NCI-H2107 treated with DMSO at 0.1 percent for 48 hours (cell line): Measurements from ENCODE around the gene CHMP4A.

Experiments used
- DNase-seq: peaks from one replicate; lab custom pipeline; 2025; ENCODE audit not compliant: unreplicated experiment; lab: John Stamatoyannopoulos, UW

Gene CHMP4A

DNA sequence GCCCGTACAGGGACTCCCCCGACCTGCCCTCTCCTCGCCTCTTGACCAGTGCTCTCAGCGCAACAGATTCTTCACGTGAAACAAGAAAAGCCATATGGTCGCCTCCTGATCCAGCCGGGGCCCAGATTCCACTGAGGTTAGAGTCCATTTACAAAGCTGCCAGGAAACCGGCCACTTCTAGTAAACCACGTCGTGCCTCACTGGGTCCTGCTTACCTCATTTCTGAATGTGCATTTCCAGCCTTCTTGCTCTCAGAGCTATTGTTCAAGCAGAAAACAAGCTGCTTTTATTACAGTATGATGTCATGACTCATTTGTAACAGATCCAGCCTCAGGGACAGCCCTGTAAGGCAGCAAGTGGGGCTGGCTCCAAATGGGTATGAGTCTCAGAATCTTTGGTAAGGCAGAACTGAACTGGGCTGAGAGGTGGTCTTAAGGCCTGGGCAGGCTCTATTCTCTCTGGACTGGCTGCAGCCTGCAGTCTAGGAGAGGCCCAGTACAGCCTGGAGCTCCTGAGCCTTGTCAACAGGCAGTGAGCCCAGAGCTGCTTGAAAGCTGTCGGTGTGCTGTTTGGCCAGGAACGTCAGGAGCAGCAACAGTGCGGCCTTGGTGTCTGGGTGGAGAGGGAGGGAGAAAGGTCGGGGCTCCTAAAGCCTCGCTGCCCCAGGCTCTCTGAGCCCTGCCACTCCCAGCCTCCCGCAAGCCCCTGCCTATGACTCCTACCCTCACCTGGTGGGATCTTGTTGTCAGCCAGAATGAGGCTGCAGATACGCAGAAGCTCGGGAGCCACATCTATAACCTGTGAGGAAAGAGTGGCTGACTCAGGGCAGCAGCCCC lies 33.1 kb downstream of the CHMP4A start:
- DNase-seq = peak; percentile 80

DNA sequence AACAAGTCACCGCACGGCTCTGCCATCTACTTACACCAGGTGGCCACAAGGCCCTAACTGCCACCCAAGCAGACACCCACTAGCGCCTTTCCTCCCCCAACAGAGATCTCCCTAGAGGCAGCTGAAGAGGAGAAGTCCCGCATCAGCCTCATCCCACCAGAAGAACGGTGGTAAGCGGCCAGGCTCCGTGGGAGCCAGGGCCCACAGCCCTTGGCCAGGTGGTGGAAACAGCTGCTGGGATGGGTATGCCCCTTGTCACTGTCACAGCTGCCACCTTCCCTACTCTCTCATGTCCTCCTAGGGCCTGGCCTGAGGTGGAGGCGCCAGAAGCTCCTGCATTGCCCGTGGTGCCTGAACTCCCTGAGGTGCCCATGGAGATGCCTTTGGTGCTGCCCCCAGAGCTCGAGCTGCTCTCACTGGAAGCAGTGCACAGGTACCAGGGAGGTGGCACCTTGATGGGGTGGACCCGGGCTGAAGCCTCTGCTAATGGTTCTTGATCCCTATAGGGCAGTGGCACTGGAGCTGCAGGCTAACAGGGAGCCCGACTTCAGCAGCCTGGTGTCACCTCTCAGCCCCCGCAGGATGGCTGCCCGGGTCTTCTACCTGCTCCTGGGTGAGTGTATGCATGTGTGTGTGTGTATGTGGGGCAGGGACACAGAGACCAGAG lies 33.9 kb downstream of the CHMP4A start:
- DNase-seq = no peak

DNA sequence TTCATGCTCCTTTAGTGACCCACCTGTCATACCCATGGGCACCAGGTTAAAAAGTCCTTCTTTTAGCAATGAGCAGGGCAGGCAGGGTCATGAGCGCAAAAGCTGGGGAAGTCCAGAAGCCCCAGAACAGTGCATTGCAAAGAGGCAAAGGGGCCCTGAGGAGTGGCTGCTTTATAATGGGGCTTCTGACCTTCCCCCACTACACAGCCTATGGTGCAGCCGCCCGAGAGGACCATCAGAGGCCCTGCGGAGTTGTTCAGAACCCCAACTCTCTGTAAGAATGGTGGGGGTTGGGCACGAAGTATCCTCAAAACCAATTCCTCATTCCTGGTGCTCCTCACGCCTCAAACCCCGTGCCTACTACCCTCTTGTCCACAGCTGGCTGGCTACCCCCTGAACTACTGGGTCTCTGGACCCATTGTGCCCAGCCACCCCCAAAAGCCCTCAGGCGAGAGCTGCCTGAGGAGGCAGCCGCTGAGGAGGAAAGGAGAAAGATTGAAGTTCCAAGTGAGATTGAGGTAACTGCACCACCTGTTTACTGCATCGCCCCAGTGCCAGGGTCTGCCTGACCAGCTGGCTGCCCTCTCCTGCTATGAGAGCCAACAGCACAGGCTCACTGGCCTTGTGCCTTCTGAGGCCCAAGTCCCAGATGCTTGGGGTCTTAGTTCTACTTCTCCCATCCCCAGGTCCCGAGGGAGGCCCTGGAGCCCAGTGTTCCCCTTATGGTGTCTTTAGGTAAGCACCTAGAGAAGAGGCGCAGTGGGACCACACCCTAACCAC lies 34.7 kb downstream of the CHMP4A start:
- no peak for DNase-seq

DNA sequence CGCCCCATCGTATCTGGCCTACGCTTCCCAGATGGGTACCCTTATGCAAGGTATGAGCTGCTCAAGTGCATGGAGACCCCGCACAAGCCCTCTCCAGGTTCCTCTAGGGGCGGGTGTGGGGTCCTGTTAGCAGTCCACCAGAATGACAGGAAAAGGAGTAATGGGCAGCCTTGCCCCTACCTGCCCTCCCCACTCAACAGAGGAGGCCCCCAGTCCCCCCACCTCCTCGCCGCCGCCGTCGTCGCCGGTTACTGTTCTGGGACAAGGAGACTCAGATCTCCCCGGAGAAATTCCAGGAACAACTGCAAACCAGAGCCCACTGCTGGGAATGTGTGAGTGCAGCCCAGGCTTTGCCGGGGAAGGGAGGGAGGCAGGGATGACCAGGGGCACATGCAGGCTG lies 35.4 kb downstream of the CHMP4A start:
- no peak for DNase-seq

DNA sequence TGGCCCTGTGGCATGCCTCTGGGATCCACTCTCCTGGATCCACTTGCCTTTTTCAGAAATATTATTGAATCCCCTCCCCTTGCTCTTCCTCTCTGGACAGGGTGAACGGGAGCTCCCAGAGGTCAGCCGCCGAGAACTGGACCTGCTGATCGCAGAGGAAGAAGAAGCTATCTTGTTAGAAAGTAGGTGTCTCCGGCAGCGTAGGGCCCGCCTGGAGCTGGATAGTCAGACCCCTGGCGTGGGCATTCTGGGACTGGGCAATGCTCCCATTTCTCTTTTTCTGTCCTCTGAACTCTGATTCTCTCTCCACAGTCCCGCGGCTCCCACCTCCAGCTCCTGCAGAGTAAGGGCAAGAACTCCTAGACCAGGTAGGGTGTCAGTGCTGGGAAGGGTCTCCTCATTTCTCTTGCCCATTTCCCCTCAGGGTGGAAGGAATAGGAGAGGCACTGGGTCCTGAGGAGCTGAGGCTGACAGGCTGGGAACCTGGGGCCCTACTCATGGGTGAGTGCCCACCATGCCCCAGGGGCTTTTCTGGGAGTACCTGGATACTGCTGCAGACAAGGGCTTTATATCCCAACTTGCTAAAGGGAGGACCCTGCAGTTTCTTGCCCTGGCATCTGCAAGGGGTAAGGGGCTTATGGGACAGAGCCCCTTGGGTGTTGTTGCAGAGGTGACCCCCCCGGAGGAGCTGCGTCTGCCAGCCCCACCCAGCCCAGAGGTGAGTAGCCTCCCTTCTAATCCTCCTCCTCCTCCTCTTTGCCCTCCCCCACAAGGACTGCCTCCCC lies 36.1 kb downstream of the CHMP4A start:
- no peak for DNase-seq

DNA sequence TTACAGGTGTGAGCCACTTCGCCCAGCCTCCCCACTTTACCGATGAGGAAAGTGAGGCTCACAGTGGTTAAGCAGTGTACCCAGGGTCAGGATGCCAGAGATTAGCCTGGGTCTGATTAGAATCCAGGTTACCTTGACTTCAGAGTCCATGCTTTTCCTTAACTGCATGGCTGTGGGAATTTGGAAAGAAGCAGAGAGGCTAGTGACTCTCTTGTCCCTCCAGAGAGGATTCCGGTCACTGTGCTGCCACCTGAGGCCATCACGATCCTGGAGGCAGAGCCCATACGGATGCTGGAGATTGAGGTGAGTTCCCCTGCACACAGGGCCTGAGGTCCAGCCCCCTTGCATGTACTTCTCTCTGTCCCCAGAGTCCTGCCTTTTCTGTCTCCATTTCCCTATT lies 36.7 kb downstream of the CHMP4A start:
- DNase-seq = no peak

DNA sequence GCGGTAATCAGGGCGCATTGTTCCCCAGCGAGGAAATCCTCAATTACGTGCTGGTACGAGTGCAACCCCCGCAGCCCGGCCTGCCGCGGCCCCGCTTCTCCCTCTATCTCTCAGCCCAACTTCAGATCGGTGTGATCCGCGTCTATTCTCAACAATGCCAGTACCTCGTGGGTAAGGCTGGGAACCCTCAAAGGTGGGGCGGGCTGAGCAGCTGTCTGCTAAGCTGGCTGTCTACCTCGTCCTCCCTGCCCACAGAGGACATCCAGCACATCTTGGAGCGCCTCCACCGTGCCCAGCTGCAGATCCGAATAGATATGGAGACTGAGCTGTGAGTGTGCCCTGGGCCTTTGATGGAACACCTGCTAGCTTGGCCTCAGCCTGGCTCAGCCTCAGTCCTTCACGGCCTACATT lies 40.4 kb downstream of the CHMP4A start:
- DNase-seq = no peak

DNA sequence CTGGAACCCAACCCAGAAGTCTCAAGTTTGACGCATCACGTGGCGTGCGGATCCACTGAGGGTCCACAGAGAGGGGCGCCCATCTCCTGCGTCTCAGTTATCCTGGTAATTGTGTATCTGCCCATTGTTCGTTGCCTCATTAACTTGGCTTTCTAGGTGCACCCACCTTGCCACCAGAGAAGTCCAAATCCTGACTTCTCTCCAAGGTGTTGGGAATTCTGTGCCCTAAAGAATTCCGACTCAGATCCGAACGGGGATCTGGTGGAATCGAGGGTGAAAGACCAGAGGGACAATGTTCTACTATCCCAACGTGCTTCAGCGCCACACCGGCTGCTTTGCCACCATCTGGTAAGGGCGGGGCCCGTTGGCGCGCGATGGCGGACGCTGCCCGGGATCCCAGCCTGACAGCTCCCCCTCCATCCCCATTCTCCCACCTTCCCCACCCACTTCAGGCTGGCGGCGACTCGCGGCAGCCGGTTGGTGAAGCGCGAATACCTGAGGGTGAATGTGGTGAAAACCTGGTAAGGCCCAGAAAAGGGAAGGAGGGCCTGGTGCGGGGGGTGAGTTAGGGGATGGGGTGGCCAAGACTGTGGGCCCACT lies 40.9 kb downstream of the CHMP4A start:
- peak; percentile 39 for DNase-seq

DNA sequence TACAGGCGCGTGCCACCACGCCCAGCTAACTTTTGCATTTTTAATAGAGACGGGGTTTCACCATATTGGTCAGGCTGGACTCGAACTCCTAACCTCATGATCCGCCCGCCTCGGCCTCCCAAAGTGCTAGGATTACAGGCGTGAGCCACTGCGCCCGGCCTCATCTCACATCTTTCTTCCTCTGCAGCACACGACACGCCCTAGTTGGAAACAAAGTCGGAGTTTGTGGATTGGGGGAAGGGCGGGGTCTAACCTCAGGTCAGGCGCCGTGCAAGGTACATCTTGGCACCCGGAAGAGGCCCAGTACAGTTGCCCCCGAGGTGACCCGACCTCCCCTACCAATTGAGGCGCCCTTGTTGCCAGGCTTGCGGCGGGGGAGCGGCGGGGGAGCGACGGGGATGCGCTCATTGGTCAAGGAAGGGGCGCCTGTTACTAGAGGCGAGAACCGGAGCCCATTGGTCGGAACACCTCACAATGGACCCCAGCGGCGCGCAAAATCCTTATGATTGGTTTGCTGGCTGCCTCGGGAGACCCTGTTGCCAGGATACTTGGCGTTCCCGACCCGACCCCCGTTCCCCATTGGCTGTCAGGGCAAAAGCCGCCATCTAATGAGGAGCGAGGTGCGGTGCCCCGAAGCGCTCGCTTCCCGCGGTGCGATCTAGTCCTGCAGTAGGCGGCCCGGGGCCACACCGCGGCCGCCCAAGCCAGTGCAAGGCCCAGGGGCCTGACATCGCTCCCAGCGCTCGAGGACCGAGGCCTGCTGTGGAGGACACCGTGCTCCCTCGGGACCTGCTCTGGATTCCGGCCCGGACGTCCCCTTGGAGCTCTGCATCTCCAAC lies 41.6 kb downstream of the CHMP4A start, which contains the start of gene REC8:
Gene REC8 (plus strand): TSS at position 659 of the 839 bp plus-strand sequence. CDS start 473 bp downstream, outside the sequence.
- peak; percentile 99 for DNase-seq

DNA sequence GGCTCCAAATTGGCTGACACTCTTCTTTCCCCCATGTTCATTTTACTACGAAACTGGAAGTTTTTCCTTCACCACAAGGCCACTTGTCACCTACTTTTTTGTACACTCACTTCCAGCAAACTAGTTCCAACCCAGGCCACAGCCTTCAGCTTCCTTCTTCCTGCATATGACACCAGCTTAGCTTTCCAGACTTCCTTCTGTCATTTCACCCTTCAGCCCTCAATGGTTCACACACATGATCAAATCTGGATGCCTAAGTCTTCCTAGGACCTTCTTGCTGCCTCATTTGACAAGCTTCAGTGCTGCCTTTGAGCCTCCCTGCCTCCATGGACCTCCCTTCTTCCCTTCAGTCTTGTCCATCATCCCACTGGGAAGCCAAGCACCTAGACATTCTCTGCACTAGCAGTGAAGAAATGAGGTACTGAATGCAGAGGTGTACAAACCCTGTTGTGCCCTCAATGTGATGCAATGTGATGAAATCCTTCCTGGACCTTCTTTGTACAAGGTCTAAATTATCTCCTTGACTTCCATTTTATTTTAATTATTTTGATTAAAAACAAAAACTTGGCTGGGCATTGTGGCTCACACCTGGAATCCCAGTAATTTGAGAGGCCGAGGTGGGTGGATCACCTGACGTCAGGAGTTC lies 45.7 kb downstream of the CHMP4A start:
- no peak for DNase-seq

DNA sequence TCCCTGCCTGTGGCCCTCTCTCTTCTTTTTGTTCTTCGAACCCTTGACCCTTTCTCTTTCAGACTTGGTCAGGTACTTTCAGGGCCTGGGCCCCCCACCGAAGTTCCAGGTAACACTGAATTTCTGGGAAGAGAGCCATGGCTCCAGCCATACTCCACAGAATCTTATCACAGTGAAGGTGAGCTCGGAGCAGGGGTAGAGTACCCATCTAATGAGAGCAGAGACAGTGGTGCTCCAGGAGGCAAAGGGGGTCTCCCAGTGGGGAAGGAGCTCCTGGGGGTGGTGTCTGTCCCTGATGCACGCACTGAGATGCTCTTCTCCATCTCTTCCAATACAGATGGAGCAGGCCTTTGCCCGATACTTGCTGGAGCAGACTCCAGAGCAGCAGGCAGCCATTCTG lies 47.5 kb downstream of the CHMP4A start:
- no peak for DNase-seq

DNA sequence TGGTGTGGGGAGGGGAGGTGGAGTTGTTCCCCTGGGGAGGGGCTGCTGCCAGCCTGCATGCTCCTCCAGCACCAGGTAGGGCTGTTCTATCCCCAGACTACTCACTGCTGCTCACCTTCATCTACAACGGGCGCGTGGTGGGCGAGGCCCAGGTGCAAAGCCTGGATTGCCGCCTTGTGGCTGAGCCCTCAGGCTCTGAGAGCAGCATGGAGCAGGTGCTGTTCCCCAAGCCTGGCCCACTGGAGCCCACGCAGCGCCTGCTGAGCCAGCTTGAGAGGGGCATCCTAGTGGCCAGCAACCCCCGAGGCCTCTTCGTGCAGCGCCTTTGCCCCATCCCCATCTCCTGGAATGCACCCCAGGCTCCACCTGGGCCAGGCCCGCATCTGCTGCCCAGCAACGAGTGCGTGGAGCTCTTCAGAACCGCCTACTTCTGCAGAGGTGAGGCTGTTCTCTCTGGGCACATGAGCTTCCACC lies 48.7 kb downstream of the CHMP4A start:
- no peak for DNase-seq

DNA sequence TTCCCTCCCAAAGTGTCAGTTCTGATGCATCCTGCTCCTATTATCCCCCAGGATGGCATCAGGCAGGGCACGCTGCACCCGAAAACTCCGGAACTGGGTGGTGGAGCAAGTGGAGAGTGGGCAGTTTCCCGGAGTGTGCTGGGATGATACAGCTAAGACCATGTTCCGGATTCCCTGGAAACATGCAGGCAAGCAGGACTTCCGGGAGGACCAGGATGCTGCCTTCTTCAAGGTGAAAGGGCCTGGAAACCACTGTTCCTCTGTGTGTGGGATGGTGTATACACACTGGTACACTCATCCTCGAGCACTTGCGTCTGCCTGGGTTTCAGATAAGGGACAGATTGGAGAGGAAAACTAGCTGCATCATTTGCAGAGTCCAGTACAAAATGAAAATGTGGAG lies 51.2 kb downstream of the CHMP4A start:
- DNase-seq = no peak

DNA sequence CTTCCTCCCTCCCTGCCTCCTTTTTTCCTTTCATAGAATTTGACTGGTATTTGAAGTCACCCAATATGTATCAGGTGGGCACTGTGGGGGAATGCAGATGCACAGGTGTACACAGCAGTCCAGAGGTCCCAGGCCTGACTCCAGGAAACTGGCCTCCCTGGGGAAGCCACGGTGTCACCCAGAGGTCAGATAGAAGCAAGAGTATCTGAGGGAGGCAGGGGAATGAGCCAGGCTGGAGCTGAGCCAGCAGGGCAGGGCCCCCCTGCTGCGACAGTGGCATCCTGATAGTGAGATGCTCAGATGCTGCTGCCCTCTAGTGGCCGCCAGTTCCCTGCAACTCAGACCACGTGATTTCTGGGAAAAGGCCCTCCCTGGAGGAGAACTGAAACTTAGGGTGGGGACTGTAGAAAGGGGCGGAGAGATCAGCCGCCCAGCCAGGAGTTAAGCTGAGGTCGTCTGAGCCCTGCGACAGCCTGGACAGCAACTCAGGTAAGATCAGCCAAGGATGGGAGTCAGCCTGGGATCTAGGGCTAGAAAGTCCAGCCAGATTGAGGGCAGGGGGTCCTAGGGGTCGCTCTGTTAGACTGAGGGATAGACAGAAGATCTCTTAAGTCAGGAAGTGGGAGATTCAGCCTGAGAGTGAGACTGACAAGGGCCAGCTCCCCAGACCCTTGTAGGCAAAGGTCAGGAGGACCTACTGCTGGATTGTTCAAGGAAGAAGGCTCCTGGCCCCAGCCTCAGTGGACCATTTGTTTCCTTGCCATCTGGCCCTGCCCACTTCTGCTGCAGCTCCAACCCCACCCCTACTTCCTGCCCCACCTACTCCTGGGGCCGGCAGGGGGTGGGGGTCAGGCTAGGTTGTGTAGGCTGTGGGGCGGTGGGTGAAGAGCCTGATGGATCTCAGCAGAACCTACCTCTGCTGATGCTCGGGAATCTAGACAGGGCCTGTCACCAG lies 52.2 kb downstream of the CHMP4A start, which contains the start of gene IRF9:
Gene IRF9 (plus strand): TSS at position 416 of the 955 bp plus-strand sequence. CDS start 880 bp downstream, outside the sequence.
- peak; percentile 96 for DNase-seq

DNA sequence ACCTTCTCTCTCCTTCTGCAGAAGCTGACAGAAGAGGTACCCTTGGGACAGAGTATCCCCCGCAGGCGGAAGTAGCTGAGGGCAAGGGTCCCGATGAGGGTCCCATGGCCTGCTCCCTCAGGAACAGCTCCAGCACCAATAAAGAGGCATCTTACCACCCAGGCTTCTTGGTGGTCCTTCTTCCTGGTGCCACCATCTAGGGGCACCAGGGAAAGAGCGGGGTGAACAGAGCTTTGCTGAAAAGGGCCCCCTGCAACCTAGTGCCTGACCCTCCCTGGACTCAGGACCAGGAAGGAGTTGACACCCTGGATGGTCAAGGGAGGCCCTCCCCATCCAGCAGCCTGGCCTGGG lies 52.8 kb downstream of the CHMP4A start:
- no peak for DNase-seq

DNA sequence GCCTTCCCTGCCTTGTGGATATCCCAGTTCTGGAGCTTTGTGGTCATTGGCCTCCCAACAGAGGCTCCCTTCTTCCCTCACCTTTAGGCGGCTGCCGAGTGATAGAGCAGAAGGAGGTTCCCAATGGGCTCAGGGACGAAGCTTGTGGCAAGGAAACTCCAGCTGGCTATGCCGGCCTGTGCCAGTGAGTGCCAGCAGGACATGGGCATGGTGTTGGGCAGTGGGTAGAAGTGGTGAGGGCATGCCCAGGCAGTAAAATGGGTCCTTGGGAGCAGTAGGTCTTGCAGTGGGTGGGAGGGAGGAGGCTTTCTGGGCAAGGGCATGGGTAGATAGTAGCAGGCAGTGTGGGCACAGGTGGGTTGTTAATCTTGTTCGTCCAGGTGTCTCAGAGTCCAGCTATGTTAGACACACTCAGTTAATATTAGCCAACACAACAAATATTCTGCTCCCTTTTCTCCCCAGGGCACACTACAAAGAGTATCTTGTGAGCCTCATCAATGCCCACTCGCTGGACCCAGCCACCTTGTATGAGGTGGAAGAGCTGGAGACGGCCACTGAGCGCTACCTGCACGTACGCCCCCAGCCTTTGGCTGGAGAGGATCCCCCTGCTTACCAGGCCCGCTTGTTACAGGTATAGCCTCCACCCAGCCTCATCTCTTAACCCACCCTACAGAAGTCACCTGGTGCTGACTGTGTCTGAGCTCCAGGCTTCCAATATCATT lies 53.4 kb downstream of the CHMP4A start:
- DNase-seq = no peak
